Measurements from ENCODE around the gene KCNJ10.

KCNJ10 gene

GRCh38 chr1:160101717-160102522 is 32.0 kb upstream of the KCNJ10 start:
- H3K4me3 ChIP-seq (ENCODE audit: low read depth, low read length): no peak overlapping the region
- no peaks in the 10 kb centered on the region for H3K36me3 ChIP-seq (ENCODE audit: control insufficient read depth in 2 of 2, insufficient read depth in 1 of 2, low read length in 2 of 2)
- H3K27ac ChIP-seq (ENCODE audit: extremely low read depth, low read depth, low read length): no peak overlapping the region
- ChIA-PET POLR2A (interaction anchor here (0.6 to 2.0 kb wide), 2 partner anchors 118 to 150 kb away, joined by 3 to 7 read pairs; no protein-coding TSS in a partner anchor), CTCF (interaction anchor here (0.5 to 7.2 kb wide), 49 partner anchors 9 to 919 kb away, joined by 3 to 144 read pairs (median 4); partner anchors contain the start of genes CASQ1, DCAF8, F11R and PEX19)
- H3K9me3 ChIP-seq (ENCODE audit: control insufficient read depth, insufficient read depth, low read depth, low read length): no peaks in the 10 kb centered on the region
- no peak for TF ChIP-seq ZNF600 (tag by site-specific recombination; IDR thresholded peaks at IDR 0.05)
- H3K4me1 ChIP-seq (ENCODE audit: control insufficient read depth, insufficient read depth, low read length): peaks cover 4% of the 10 kb centered on the region

GRCh38 chr1:160101037-160101716 is 31.2 kb upstream of the KCNJ10 start:
- peaks cover 4% of the 10 kb centered on the region for H3K4me1 ChIP-seq (ENCODE audit: control insufficient read depth, insufficient read depth, low read length)
- no peak overlapping the region for H3K27ac ChIP-seq (ENCODE audit: extremely low read depth, low read depth, low read length)
- H3K36me3 ChIP-seq (ENCODE audit: control insufficient read depth in 2 of 2, insufficient read depth in 1 of 2, low read length in 2 of 2): no peaks in the 10 kb centered on the region
- ChIA-PET POLR2A (interaction anchor here (0.5 to 0.6 kb wide), 2 partner anchors 119 to 190 kb away, joined by 3 read pairs; no protein-coding TSS in a partner anchor), CTCF (interaction anchor here (0.5 to 7.2 kb wide), 53 partner anchors 9 to 920 kb away, joined by 3 to 144 read pairs (median 4); partner anchors contain the start of genes CASQ1, DCAF8, F11R and PEX19)
- H3K9me3 ChIP-seq (ENCODE audit: control insufficient read depth, insufficient read depth, low read depth, low read length): no peaks in the 10 kb centered on the region
- H3K4me3 ChIP-seq (ENCODE audit: low read depth, low read length): no peak overlapping the region
- TF ChIP-seq ZNF501 (tag by site-specific recombination; IDR thresholded peaks at IDR 0.05): peak; percentile 52; the same call in 1 of the 2 replicates
- TF ChIP-seq ZFHX2 (tag by site-specific recombination; conservative IDR thresholded peaks at IDR 0.05): peak; percentile 71
- TF ChIP-seq ZNF660 (tag by site-specific recombination; IDR thresholded peaks at IDR 0.05): peak; percentile 50; the same call in 1 of the 2 replicates
- TF ChIP-seq SP7 (tag by site-specific recombination; IDR thresholded peaks at IDR 0.05): peak; percentile 35; the same call in 1 of the 2 replicates
- TF ChIP-seq ZNF692 (tag by site-specific recombination; IDR thresholded peaks at IDR 0.05): peak; percentile 45; the same call in 1 of the 2 replicates
- peak; percentile 32; the same call in 1 of the 2 replicates for TF ChIP-seq KLF9 (tag by site-specific recombination; IDR thresholded peaks at IDR 0.05; ENCODE audit: low read depth)
- peak; percentile 67 for TF ChIP-seq ZNF629 (tag by site-specific recombination; IDR thresholded peaks at IDR 0.05)
- peak; percentile 96 for TF ChIP-seq ZNF654 (tag by site-specific recombination; IDR thresholded peaks at IDR 0.05; ENCODE audit: low read depth)
- peak; percentile 32; the same call in 1 of the 2 replicates for TF ChIP-seq ZNF10 (tag by site-specific recombination; IDR thresholded peaks at IDR 0.05)
- no peak for TF ChIP-seq SALL2 (tag by site-specific recombination; IDR thresholded peaks at IDR 0.05; ENCODE audit: borderline replicate concordance)
- peak; percentile 42; the same call in 1 of the 2 replicates for TF ChIP-seq ZNF391 (tag by site-specific recombination; IDR thresholded peaks at IDR 0.05; ENCODE audit: borderline replicate concordance, low read depth)
- TF ChIP-seq IKZF3 (tag by site-specific recombination; IDR thresholded peaks at IDR 0.05): peak; percentile 14; the same call in 1 of the 2 replicates
- no peak for TF ChIP-seq ZNF645 (tag by site-specific recombination; IDR thresholded peaks at IDR 0.05)
- TF ChIP-seq ZNF341 (tag by site-specific recombination; IDR thresholded peaks at IDR 0.05; ENCODE audit: low read depth): peak; percentile 52; the same call in 1 of the 2 replicates
- 0 out of 2 replicates have a peak, but pooled peaks have one; percentile 47 for TF ChIP-seq ZBTB48 (tag by site-specific recombination; IDR thresholded peaks at IDR 0.05)
- peak; percentile 62; the same call in 1 of the 2 replicates for TF ChIP-seq EGR2 (tag by site-specific recombination; IDR thresholded peaks at IDR 0.05; ENCODE audit: low read depth)
- no peak for TF ChIP-seq OSR2 (tag by site-specific recombination; IDR thresholded peaks at IDR 0.05)
- TF ChIP-seq ZNF114 (tag by site-specific recombination; IDR thresholded peaks at IDR 0.05): no peak
- TF ChIP-seq ZNF2 (tag by site-specific recombination; IDR thresholded peaks at IDR 0.05): peak; percentile 67; the same call in 1 of the 2 replicates
- TF ChIP-seq GLI4 (tag by site-specific recombination; IDR thresholded peaks at IDR 0.05): no peak
- 0 out of 2 replicates have a peak, but pooled peaks have one; percentile 25 for TF ChIP-seq KLF10 (tag by site-specific recombination; IDR thresholded peaks at IDR 0.05)
- TF ChIP-seq ZBTB26 (tag by site-specific recombination; optimal IDR thresholded peaks at IDR 0.05): peak; percentile 27
- TF ChIP-seq ZFP69B (tag by site-specific recombination; IDR thresholded peaks at IDR 0.05): no peak
- 0 out of 2 replicates have a peak, but pooled peaks have one; percentile 39 for TF ChIP-seq KLF17 (tag by site-specific recombination; IDR thresholded peaks at IDR 0.05)
- TF ChIP-seq ZSCAN16 (tag by site-specific recombination; IDR thresholded peaks at IDR 0.05): no peak
